Suprapubic skin (tissue), 4 donors: ENCODE data around the gene TFCP2L1.

Source experiments
- CTCF ChIP-seq, 2 donors: fragments of 200-600 bp in 1 of 2; fragments of 450-650 bp in 1 of 2; sonication (generic) in 1 of 2; IDR thresholded peaks; one replicate each; pipeline ENCODE4 v1.5.1; 2016 to 2019; ENCODE audit warnings: antibody characterized with exemption in 2 of 2, mild to moderate bottlenecking in 1 of 2, moderate library complexity in 1 of 2
- EP300 ChIP-seq: sonication (generic); formaldehyde crosslinking; IDR thresholded peaks from one replicate; pipeline ENCODE4 v1.6.1; 2017; ENCODE audit warnings: antibody characterized with exemption
- POLR2A ChIP-seq, 2 donors: fragments of 450-650 bp; IDR thresholded peaks; one replicate each; pipeline ENCODE4 v1.6.1; 2017; ENCODE audit warnings: antibody characterized with exemption in 2 of 2, mild to moderate bottlenecking in 2 of 2, moderate library complexity in 2 of 2
- POLR2AphosphoS5 ChIP-seq, 3 donors: sonication (generic); formaldehyde crosslinking; IDR thresholded peaks; one replicate each; pipeline ENCODE4 v1.6.1; 2017; ENCODE audit warnings: antibody characterized with exemption in 3 of 3

- no peak for TF ChIP-seq POLR2AphosphoS5 (IDR thresholded peaks at IDR 0.05)
- no peak for TF ChIP-seq CTCF (IDR thresholded peaks at IDR 0.05)
- TF ChIP-seq POLR2A (IDR thresholded peaks at IDR 0.05), result no peak
- TF ChIP-seq EP300, result no peak
These were observed 2.3 kb upstream of the TFCP2L1 start for GRCh38 chr2:121287146-121287798.
